GM12892 (cell line): Measurements from ENCODE around the gene UBE3D.

Experiments used
- POLR2A ChIP-seq: IDR thresholded peaks from 2 replicates; pipeline ENCODE4 v1.6.1; 2011; ENCODE audit warnings: low read depth, low read length, control low read depth
- POLR2AphosphoS5 ChIP-seq: IDR thresholded peaks from 2 replicates; pipeline ENCODE4 v1.6.1; 2011; ENCODE audit warnings: low read depth, low read length, control low read depth
- TAF1 ChIP-seq: IDR thresholded peaks from 2 replicates; pipeline ENCODE4 v1.6.1; 2011; ENCODE audit warnings: low read depth, mild to moderate bottlenecking, control low read depth, low read length, borderline replicate concordance

- TF ChIP-seq POLR2A = no peak
- TF ChIP-seq POLR2AphosphoS5 = no peak
- TF ChIP-seq TAF1 = no peak
Measured at GRCh38 chr6:83113258-83113657, 47.6 kb upstream of the UBE3D start.
